NCI-H446 (cell line): ENCODE measurements around the gene NPDC1.
"Not testable (repeated sequence)": the region's sequence is repeated elsewhere in the genome, so short reads cannot be mapped to it uniquely, and the experiment has no call there.

Experiments used
- DNase-seq, 2 experiments: peaks; one replicate each; lab custom pipeline; 2025; lab: John Stamatoyannopoulos, UW

Gene NPDC1

DNA sequence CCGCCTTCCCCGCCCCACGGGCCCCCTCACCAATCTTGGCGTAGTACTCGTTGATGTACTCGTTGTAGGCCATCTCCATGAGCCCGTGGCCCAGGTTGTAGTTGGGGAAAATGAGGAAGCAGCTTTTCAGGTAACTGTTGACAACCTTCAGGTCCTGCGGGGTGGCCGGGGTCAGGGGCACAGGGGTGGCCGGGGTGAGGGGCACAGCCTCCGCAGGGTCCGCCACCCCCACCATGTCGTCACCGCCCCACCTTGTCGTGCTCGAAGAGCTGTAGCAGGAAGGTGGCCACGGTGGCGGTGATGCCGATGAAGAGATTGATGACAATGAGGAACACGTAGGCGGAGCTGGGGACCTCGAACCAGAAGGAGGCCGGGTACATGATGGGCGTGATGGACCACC is 34.8 kb downstream of the NPDC1 start:
- DNase-seq = no peak

GRCh38 chr9:137009938-137010732 is 35.8 kb downstream of the NPDC1 start:
- DNase-seq = no peak

DNA sequence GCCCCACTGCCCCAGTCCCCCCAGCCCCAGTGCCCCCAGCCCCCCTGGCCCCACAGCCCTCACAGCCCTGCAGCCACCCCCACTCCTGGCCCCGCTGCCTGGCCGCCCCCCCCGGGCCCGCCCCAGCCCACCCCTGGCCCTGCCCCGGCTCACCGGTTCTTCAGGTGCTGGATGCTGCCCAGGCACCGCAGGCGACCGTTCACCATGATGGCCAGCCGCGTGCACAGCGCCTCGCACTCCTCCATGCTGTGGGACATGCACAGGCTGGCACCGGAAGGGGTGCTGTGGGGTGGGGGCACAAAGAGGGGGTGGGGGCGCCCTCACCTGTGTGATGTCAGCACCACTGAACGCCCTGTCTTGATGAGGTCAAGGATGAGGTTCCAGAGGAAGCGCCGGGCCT is 36.8 kb downstream of the NPDC1 start:
- no peak for DNase-seq

DNA sequence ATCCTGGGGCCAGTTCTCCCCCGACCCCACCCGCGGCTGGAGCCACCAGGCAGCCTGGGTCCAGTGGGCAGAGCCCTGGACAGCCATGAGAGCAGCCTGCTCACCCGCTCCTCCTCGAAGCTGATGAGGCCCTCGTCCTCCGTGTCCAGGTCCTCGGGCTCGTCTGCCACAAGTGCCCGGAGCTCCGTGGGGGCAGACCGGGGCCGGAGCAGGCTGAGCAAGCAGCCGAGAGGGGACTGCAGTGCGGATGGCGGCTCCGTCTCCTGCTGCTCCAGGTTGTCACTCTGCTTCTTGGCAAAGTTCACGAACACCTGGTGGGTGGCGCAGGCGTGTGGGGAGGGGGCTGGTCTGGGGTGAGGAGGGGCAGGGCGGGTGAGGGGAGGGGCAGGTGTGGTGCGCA is 37.7 kb downstream of the NPDC1 start:
- DNase-seq = no peak

GRCh38 chr9:137007816-137008270 is 38.1 kb downstream of the NPDC1 start:
- no peak for DNase-seq

DNA sequence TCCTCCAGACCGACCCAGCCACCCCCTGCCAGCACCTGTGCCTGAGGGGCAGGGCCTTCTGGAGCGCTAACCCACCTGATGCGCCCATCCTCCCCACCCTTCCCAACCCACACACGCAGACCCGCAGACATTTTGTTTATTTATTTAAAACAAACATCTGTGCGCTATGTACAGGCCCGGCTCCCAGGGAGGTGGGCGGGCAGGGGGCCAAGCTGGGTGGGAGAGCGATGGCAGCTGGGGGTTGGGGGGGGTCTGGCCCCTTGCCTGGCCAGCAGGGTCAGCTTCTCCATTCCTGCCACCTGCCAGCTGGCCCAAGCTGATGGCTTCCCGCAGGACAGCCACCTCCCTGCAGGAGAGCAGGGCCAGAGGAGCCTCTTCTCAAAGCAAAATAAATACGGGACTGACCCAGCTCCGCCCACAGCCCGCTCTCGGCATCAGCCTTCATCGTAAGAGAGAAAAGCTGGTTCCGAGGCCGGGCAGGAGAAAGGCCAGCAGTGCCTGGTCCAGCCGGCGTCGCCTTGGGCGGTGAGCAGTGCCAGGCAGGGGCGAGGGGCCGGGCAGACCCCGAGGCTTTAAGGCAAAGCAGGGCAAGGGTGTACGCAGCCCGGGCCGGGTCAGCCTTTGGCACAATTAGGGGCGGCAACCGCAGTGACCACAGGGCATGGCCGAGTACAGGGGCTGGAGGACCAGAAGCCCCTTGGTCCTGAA is 38.7 kb downstream of the NPDC1 start:
- peak in 1 of 2 experiments; percentile 43 for DNase-seq

- no peak for DNase-seq
Observed at GRCh38 chr9:137006116-137007003, 39.6 kb downstream of the NPDC1 start.

DNA sequence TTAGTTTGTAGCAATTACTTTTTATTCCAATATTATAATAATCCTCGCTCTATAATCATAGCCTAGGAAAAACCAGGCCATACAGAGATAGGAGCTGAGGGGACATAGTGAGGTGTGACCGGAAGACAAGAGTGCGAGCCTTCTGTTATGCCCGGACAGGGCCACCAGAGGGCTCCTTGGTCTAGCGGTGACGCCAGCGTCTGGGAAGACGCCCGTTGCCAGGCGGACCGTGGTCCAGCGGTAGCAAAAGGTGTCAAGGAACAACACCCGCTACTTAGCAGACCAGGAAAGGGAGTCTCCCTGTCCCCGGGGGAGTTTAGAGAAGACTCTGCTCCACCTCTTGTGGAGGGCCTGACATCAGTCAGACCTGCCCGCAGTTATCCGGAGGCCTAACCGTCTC is 41.7 kb downstream of the NPDC1 start:
- not testable (repeated sequence) for DNase-seq

- DNase-seq = no peak
Observed at GRCh38 chr9:137002646-137003041, 43.3 kb downstream of the NPDC1 start.

DNA sequence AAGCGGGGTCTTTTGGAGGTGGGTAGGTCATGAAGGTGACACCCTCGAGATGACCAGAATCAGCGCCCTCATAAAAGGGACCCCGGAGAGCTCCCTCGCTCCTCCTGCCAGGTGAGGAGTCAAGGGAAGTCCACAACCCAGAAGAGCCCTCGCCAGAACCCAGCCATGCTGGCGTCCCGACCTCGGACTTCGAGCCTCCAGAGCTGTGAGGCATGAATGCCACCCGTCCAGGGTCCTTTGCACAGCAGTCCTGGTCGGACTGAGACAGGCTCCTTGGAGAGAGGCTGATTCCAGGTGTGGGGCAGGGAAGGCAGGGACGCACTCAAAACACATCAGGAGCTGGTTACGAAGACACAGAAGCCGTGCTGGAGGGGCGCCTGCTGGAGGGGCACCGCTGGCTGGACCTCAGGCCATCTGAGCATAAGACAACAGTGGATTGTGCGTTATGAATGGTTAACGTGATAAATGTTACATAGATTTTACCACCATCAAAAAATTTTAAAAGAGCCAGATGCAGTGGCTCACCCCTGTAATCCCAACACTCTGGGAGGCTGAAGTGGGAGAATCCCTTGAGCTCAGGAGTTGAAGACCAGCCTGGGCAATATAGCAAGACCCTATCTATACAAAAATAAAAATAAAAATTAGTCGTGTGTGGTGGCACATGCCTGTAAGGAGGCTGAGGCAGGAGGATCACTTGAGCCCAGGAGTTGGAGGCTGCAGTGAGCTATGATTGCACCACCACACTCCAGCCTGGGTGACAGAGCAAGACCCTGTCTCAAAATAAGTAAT is 43.9 kb downstream of the NPDC1 start:
- no peak for DNase-seq

- DNase-seq = no peak
Observed at GRCh38 chr9:137000177-137000930, 45.6 kb downstream of the NPDC1 start.

GRCh38 chr9:136997830-136998234 is 48.1 kb downstream of the NPDC1 start:
- DNase-seq = no peak

DNA sequence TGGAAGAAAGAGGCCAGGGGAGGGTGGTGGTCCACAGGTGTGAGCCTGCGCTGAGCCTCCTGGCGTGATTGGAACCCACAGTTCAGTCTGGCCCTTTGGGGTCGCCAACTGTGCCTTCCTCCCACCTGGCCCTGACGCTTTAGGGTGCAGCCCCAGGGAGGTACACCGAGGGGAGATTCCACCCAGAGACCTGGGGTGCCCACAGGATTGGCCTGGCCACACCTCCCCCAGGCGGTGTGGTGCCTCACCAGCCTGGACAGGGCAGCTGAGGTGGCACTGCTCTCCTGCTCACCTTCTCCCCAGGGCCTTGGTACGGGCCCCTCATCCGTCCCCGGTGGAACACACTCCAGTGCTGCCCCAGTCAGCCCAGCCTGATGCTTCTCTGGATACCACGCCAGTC is 48.6 kb downstream of the NPDC1 start:
- no peak for DNase-seq

GRCh38 chr9:136996361-136997292 is 49.4 kb downstream of the NPDC1 start, which contains the start of gene CLIC3:
Gene CLIC3 (minus strand): TSS chr9:136996568. CDS start chr9:136996543, 25 bp downstream.
- no peak for DNase-seq

GRCh38 chr9:136995772-136996311 is 50.1 kb downstream of the NPDC1 start:
- peak in 1 of 2 experiments; percentile 30 for DNase-seq

- DNase-seq = no peak
Observed at GRCh38 chr9:136995362-136995761, 50.6 kb downstream of the NPDC1 start.

DNA sequence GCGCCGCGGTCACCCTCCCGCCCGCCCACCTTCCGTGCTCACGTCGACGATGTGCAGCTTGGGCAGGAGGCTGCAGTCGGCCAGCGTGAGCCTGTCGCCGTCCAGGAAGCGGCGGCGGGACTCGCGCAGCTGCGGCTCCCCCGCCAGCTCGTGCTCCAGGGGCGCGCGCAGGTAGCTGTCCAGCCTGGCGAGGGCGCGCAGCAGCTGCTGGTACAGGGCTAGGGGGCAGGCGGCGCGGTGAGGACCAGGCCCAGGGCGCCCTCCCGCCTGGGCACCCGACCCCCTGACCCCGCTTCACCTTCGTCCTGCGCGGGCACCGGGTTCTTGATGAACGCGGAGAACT is 51.1 kb downstream of the NPDC1 start:
- no peak for DNase-seq

GRCh38 chr9:136994180-136994887 is 51.6 kb downstream of the NPDC1 start:
- DNase-seq = no peak
